ENCODE measurements around the gene EIPR1. TPM values are rescaled to one million over a fixed set of nuclear protein-coding genes. Genes with fewer than 3 reads are reported as not detected.

Gene EIPR1
- total RNA-seq, 1 experiment from 2014 or later: 36.9 TPM

DNA sequence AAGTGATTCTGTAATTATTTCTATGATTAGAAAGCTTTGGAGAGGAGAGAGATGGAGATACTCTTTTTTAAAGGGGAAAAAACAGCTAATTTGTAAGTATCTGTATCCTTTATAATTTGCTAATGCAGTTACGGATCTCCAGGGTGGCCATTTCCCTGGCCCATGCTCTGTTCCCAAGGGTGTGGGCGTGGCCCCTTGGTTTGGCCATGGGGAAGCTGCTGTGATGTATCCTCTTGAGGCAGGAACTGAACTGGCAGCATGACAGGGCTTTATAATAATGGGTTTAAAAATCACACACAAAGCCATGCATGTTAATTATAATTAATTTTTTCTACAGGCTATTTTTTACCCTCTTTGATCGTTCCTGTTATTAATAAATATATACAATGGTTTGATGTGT lies 28.9 kb upstream of the EIPR1 start:
- Mint-ChIP-seq H3K9me3 (ENCODE audit: unreplicated experiment) (no peaks in the 10 kb centered on the region), H3K27ac (ENCODE audit: unreplicated experiment) (no peak overlapping the region), H3K27me3 (ENCODE audit: insufficient read depth, unreplicated experiment) (no peaks in the 10 kb centered on the region), H3K36me3 (ENCODE audit: insufficient read depth, unreplicated experiment) (peaks cover 12% of the 10 kb centered on the region), H3K4me1 (ENCODE audit: low read depth, unreplicated experiment) (no peaks in the 10 kb centered on the region), H3K4me3 (ENCODE audit: unreplicated experiment) (no peak overlapping the region)
- Histone ChIP-seq H3K9me3 (no peaks in the 10 kb centered on the region), H3K27me3 (replicated peaks; ENCODE audit: control insufficient read depth, insufficient read depth, low read length) (no peaks in the 10 kb centered on the region), H3K4me1 (no peaks in the 10 kb centered on the region), H3K36me3 (ENCODE audit: control insufficient read depth, insufficient read depth, low read length) (peaks cover 1% of the 10 kb centered on the region; the same call in 1 of the 2 replicates), H3K4me3 (ENCODE audit: low read depth, low read length) (no peak overlapping the region)
- intact Hi-C loops (cut with micrococcal nuclease; ENCODE audit: unreplicated experiment): no loop called here
- CTCF ChIA-PET: no interaction called here
- TF ChIP-seq, protein P1, sequence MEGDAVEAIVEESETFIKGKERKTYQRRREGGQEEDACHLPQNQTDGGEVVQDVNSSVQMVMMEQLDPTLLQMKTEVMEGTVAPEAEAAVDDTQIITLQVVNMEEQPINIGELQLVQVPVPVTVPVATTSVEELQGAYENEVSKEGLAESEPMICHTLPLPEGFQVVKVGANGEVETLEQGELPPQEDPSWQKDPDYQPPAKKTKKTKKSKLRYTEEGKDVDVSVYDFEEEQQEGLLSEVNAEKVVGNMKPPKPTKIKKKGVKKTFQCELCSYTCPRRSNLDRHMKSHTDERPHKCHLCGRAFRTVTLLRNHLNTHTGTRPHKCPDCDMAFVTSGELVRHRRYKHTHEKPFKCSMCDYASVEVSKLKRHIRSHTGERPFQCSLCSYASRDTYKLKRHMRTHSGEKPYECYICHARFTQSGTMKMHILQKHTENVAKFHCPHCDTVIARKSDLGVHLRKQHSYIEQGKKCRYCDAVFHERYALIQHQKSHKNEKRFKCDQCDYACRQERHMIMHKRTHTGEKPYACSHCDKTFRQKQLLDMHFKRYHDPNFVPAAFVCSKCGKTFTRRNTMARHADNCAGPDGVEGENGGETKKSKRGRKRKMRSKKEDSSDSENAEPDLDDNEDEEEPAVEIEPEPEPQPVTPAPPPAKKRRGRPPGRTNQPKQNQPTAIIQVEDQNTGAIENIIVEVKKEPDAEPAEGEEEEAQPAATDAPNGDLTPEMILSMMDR (IDR thresholded peaks at IDR 0.05; ENCODE audit: insufficient read depth in 1 of 2, low read depth in 1 of 2, low read length in 1 of 2, severe bottlenecking in 1 of 2, unreplicated experiment in 1 of 2): no peak
- POLR2A ChIA-PET: interaction anchor here (0.6 kb wide), 1 partner anchor 40 kb away, joined by 3 read pairs; no protein-coding TSS in a partner anchor
- BruUV-seq (replicated peaks): no TSS peak
- no peak for DNase-seq

DNA sequence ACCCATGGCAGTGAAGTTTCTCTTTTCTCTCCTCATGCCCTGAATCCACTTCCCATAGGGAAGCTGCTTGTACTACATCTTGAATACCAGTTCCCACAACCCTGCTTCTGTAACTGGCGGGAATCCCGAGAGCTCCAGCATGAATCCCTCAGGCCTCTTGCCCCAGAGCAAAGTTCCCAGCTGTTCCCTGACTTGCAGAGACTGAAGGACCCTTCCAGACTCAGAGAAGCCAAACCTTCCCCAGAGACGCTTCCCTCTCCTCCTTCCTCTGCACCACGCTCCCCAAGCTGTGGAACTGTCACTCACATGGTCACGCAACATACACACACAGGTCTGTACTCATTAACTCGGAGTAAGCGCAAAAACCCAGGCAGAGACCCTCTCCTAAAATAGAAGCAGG lies 28.3 kb upstream of the EIPR1 start:
- H3K9me3 ChIP-seq: no peaks in the 10 kb centered on the region
- TF ChIP-seq, protein P1 (IDR thresholded peaks at IDR 0.05; ENCODE audit: insufficient read depth in 1 of 2, low read depth in 1 of 2, low read length in 1 of 2, severe bottlenecking in 1 of 2, unreplicated experiment in 1 of 2): no peak
- Mint-ChIP-seq H3K9me3 (ENCODE audit: unreplicated experiment) (no peaks in the 10 kb centered on the region), H3K4me3 (ENCODE audit: unreplicated experiment) (no peak overlapping the region), H3K27me3 (ENCODE audit: insufficient read depth, unreplicated experiment) (no peaks in the 10 kb centered on the region), H3K27ac (ENCODE audit: unreplicated experiment) (no peak overlapping the region), H3K4me1 (ENCODE audit: low read depth, unreplicated experiment) (no peaks in the 10 kb centered on the region), H3K36me3 (ENCODE audit: insufficient read depth, unreplicated experiment) (peaks cover 12% of the 10 kb centered on the region)
- no peaks in the 10 kb centered on the region for H3K27me3 ChIP-seq (replicated peaks; ENCODE audit: control insufficient read depth, insufficient read depth, low read length)
- POLR2A ChIA-PET: interaction anchor here (0.6 kb wide), 1 partner anchor 41 kb away, joined by 3 read pairs; no protein-coding TSS in a partner anchor
- H3K36me3 ChIP-seq (ENCODE audit: control insufficient read depth, insufficient read depth, low read length): peaks cover 1% of the 10 kb centered on the region; the same call in 1 of the 2 replicates
- no peaks in the 10 kb centered on the region for H3K4me1 ChIP-seq
- no TSS peak for BruUV-seq (replicated peaks)
- no peak for DNase-seq
- intact Hi-C loops (cut with micrococcal nuclease; ENCODE audit: unreplicated experiment): no loop called here
- CTCF ChIA-PET: no interaction called here
- H3K4me3 ChIP-seq (ENCODE audit: low read depth, low read length): no peak overlapping the region

DNA sequence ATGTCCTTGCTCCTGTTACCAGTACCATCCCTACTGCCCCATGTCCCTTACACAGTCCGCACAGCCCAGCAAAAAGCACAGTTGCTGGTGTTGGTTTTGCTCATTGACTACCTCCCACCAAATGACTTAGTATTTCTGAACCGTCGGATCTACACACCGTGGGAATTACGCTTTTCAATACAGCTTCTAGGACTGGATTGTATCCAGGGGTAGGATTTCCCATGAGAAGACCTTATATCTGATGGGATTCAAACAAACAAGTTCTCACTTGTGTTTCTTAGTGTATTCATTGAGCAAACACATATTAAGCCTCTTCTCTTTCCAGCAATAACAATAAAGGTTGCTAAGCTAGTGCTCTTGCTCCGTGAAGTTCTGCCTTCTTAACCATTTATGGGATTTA lies 27.7 kb upstream of the EIPR1 start:
- no peak overlapping the region for H3K4me3 ChIP-seq (ENCODE audit: low read depth, low read length)
- TF ChIP-seq, protein P1 (IDR thresholded peaks at IDR 0.05; ENCODE audit: insufficient read depth in 1 of 2, low read depth in 1 of 2, low read length in 1 of 2, severe bottlenecking in 1 of 2, unreplicated experiment in 1 of 2): no peak
- Mint-ChIP-seq H3K9me3 (ENCODE audit: unreplicated experiment) (no peaks in the 10 kb centered on the region), H3K4me3 (ENCODE audit: unreplicated experiment) (no peak overlapping the region), H3K36me3 (ENCODE audit: insufficient read depth, unreplicated experiment) (peaks cover 12% of the 10 kb centered on the region), H3K27ac (ENCODE audit: unreplicated experiment) (no peak overlapping the region), H3K27me3 (ENCODE audit: insufficient read depth, unreplicated experiment) (no peaks in the 10 kb centered on the region), H3K4me1 (ENCODE audit: low read depth, unreplicated experiment) (no peaks in the 10 kb centered on the region)
- intact Hi-C loops (cut with micrococcal nuclease; ENCODE audit: unreplicated experiment): no loop called here
- H3K9me3 ChIP-seq: no peaks in the 10 kb centered on the region
- peaks cover 1% of the 10 kb centered on the region; the same call in 1 of the 2 replicates for H3K36me3 ChIP-seq (ENCODE audit: control insufficient read depth, insufficient read depth, low read length)
- H3K4me1 ChIP-seq: no peaks in the 10 kb centered on the region
- POLR2A ChIA-PET: no interaction called here
- no peak for DNase-seq
- no peaks in the 10 kb centered on the region for H3K27me3 ChIP-seq (replicated peaks; ENCODE audit: control insufficient read depth, insufficient read depth, low read length)
- BruUV-seq (replicated peaks): no TSS peak
- CTCF ChIA-PET: no interaction called here
